Aorta (tissue), 5 donors: ENCODE results near the gene PTH2. TPM values are rescaled to one million over a fixed set of nuclear protein-coding genes. Genes with fewer than 3 reads are reported as not detected.

Source experiments
- ATAC-seq: fragments of 200-7000 bp; cut with Tn5 transposase; one replicate; pipeline ENCODE4 v1.9.1; 2022; ENCODE audit warnings: moderate library complexity; ENCODE audit not compliant: low FRiP score
- DNase-seq, 2 donors: peaks; one replicate each; pipeline ENCODE4 v3.0.0-alpha.2; 2020
- H3K27ac ChIP-seq, 2 donors: one replicate each; pipeline ENCODE4 v1.5.1; 2013; ENCODE audit warnings: low read length in 2 of 2, mild to moderate bottlenecking in 2 of 2, moderate library complexity in 2 of 2, control low read depth in 1 of 2, inconsistent platforms in 1 of 2, low read depth in 1 of 2
- H3K27me3 ChIP-seq, 2 donors: one replicate each; pipeline ENCODE4 v1.6.1; 2013; ENCODE audit warnings: control low read depth in 1 of 2, low read length in 1 of 2, mild to moderate bottlenecking in 1 of 2, moderate library complexity in 1 of 2; ENCODE audit not compliant: insufficient read depth in 2 of 2, control insufficient read depth in 1 of 2
- H3K36me3 ChIP-seq, 2 donors: one replicate each; pipeline ENCODE4 v1.6.1; 2013; ENCODE audit warnings: control low read depth in 1 of 2, low read length in 1 of 2, mild to moderate bottlenecking in 1 of 2; ENCODE audit not compliant: insufficient read depth in 2 of 2, control insufficient read depth in 1 of 2
- H3K4me1 ChIP-seq, 2 donors: one replicate each; pipeline ENCODE4 v1.6.1; 2013; ENCODE audit warnings: low read length in 2 of 2, control low read depth in 1 of 2, mild to moderate bottlenecking in 1 of 2, moderate library complexity in 1 of 2; ENCODE audit not compliant: insufficient read depth in 2 of 2, control insufficient read depth in 1 of 2
- H3K4me3 ChIP-seq, 2 donors: one replicate each; pipeline ENCODE4 v1.5.1; 2013; ENCODE audit warnings: low read length in 2 of 2, control low read depth in 1 of 2, mild to moderate bottlenecking in 1 of 2
- H3K9me3 ChIP-seq: one replicate; pipeline ENCODE4 v1.6.1; 2013; ENCODE audit warnings: mild to moderate bottlenecking, low read length; ENCODE audit not compliant: control insufficient read depth
- WGBS, 2 donors: extraction: QIAGEN DNeasy Blood & Tissue Kit; methylation state at CpG; one replicate each; pipeline ENCODE4 v1.1.7; 2013; 5-methylcytosine and 5-hydroxymethylcytosine counted together
- intact Hi-C, 2 donors: fragments of 100-400 bp; cut with DNase I; formaldehyde crosslinking; loops; one replicate each; pipeline versions ENCODE4 v1.14.2 to v1.15.0; 2022
- polyA plus RNA-seq, 2 donors: library from polyadenylated mRNA; stranded (reverse); fragments of 200-250 nt; gene quantifications; one replicate each; pipeline ENCODE4 v1.2.3, GENCODE V29; 2013
- total RNA-seq, 2 donors: library from RNA; stranded (reverse); fragmentation: NEBNext Ultra II Directional; extraction: Animal tissue kit (Norgen Biotek cat#: 25700); gene quantifications; one replicate each; pipeline ENCODE4 v1.2.1, GENCODE V29; 2021
- donor health status: healthy with polysubstance abuse.
- donor health status: Bipolar disorder and iron deficiency.
- donor health status: DM: no; HTN: no; CAD: no.
- donor health status: DM: no; HTN: no; CAD: no.
- donor health status: DM: yes; HTN: yes; CAD: no.

Gene PTH2
- total and polyA plus RNA-seq, 4 donors, result not detected

DNA sequence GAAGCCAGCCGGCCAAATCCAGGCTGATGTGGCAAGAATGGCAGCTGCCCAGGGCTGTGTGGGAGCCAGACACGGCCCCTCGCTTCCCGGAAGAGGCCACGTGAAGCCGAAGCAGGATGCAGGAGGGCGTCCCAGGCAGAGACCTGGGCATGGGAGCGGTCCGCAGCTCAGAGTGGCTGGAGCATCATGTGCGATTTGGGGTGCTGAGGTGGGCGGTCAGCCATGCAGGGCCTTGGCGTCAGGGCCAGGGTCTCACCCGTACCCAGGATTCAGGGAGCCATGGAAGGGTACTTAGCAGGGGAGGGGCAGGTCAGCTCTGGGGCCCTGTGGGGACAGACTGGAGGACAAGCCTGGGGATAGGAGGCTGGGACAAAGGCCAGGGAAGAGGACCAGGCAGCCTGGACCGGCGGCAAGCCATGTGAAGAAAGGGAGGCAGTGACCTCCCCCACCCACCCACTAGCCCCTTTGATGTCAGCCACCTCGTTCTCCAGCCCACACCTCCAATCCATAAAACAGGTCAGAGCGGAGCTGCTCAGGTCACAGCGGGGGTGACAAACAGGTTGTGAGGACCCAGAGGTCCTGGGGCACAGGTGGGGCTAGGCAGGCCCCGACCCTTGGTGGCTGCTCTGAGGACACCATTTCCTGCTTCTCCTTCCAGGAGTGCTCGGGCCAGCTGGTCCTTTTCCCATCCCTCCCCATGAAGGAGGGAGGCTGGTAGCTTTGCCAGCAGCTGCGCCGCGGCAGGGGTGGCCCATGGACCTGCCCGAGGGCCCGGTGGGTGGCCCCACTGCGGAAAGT is 32.9 kb downstream of the PTH2 start:
- intact Hi-C loops, result loop anchor here in 1 of 2 donors (2.0 to 10.0 kb wide), 2 partner anchors 52 to 154 kb away; no protein-coding TSS in a partner anchor
- no peaks in the 10 kb centered on the region for H3K27me3 ChIP-seq
- H3K9me3 ChIP-seq, result no peaks in the 10 kb centered on the region
- DNase-seq (no peak), ATAC-seq (no peak)
- no peak overlapping the region for H3K4me3 ChIP-seq
- no peaks in the 10 kb centered on the region for H3K36me3 ChIP-seq
- WGBS, 2 donors, result 59 to 62% methylated on average over 26 of the region's 26 CpGs
- H3K4me1 ChIP-seq, result no peaks in the 10 kb centered on the region
- no peak overlapping the region for H3K27ac ChIP-seq

DNA sequence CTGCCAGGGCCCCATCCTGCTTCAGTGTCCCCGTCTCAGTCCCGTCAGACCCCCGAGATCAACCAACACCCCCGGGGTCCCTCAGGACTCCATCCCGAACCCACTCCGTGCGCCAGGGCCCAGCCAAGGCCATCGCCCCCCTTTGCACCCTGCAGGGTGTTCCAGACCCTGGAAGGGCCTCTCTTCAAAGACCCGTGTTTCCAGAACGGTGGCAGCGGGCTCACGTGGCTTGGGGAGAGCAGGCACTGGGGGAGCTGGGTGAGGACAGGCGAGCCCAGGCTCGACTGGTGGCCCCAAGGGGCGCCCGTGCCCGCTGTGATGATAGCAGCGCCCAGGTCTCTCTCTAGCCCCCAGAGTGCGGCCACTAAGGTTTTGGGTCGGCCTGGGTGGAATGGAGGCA is 33.8 kb downstream of the PTH2 start:
- Histone ChIP-seq H3K27me3 (no peaks in the 10 kb centered on the region), H3K4me3 (no peak overlapping the region), H3K9me3 (no peaks in the 10 kb centered on the region), H3K36me3 (no peaks in the 10 kb centered on the region), H3K27ac (no peak overlapping the region), H3K4me1 (no peaks in the 10 kb centered on the region)
- DNase-seq, result no peak
- intact Hi-C loops, result no loop called here
- 84 to 86% methylated on average over 20 of the region's 20 CpGs for WGBS, 2 donors
- no peak for ATAC-seq

DNA sequence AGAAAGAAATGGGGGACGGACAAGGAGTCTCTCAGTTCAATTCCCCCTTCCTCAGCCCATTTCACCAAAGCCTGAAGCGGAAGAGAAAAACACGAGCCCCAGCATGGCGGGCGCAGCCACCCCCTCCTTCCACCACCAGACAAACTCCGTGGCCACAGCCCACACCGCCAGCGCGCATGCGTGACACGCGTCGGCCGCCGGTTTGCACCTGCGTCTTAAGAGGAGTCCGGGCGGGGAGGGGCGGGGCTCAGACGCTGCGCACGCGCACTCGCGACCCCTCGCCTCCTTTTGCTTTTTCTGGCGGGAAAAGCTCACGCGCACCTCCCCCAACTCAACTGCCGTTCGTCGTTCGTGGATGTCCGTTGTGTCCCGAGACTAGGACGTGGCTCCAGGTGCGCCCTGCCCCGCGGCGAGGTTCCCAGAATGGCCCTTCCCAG is 35.3 kb downstream of the PTH2 start, which contains the start of gene KASH5:
TSS of gene KASH5 (plus strand) at position 314 of the 437 bp plus-strand sequence. CDS start 2,635 bp downstream, outside the sequence.
- intact Hi-C loops, result no loop called here
- H3K9me3 ChIP-seq, result no peaks in the 10 kb centered on the region
- no peak within 1 kb of the TSS for H3K27ac ChIP-seq
- H3K27me3 ChIP-seq, result no peaks in the 10 kb centered on the region
- 35 to 57% methylated on average over 39 to 40 of the region's 40 CpGs for WGBS, 2 donors
- H3K4me1 ChIP-seq, result no peaks in the 10 kb centered on the region
- peak; percentile 90 to 92 for DNase-seq
- no peaks in the 10 kb centered on the region for H3K36me3 ChIP-seq
- no peak within 1 kb of the TSS for H3K4me3 ChIP-seq
- ATAC-seq, result peak; percentile 77

- 40 to 46% methylated on average over 1 of the region's 1 CpG for WGBS, 2 donors
- intact Hi-C loops, result no loop called here
- Histone ChIP-seq H3K9me3 (peaks cover 4% of the 10 kb centered on the region), H3K4me1 (no peaks in the 10 kb centered on the region), H3K27me3 (no peaks in the 10 kb centered on the region), H3K36me3 (no peaks in the 10 kb centered on the region), H3K4me3 (no peak overlapping the region), H3K27ac (no peak overlapping the region)
- ATAC-seq, result no peak
- no peak for DNase-seq
Observed at GRCh38 chr19:49383599-49383998, 39.6 kb downstream of the PTH2 start.

GRCh38 chr19:49382639-49383038 is 40.6 kb downstream of the PTH2 start:
- ATAC-seq (no peak), DNase-seq (no peak)
- Histone ChIP-seq H3K36me3 (no peaks in the 10 kb centered on the region), H3K4me1 (no peaks in the 10 kb centered on the region), H3K27me3 (no peaks in the 10 kb centered on the region), H3K27ac (no peak overlapping the region), H3K9me3 (peaks cover 4% of the 10 kb centered on the region), H3K4me3 (no peak overlapping the region)
- 85 to 90% methylated on average over 5 of the region's 5 CpGs for WGBS, 2 donors
- intact Hi-C loops, result no loop called here

DNA sequence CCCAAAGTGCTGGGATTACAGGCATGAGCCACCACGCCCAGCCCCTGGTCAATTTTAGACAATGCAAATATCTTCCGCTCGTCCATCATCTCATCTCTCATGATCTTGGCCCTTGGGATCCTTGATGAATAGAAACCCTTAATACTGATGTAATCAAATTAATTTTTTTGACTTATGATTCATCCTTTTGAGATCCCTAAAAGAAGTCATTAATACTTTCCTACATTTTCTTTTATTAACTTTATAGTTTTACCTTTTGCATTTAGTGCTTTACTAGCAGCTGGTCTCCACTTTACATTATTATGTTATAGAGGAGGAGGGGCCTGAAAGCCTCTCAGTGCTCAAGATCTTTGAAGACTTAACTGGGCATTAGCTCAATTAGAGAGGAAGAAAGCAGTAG is 42.9 kb downstream of the PTH2 start:
- no peak overlapping the region for H3K27ac ChIP-seq
- no peak for ATAC-seq
- no peak overlapping the region for H3K4me3 ChIP-seq
- no peaks in the 10 kb centered on the region for H3K27me3 ChIP-seq
- no peaks in the 10 kb centered on the region for H3K36me3 ChIP-seq
- intact Hi-C loops, result no loop called here
- no peaks in the 10 kb centered on the region for H3K4me1 ChIP-seq
- no peak for DNase-seq
- H3K9me3 ChIP-seq, result peaks cover 4% of the 10 kb centered on the region
- WGBS, 2 donors, result 91 to 92% methylated on average over 3 of the region's 3 CpGs

- intact Hi-C loops, result no loop called here
- 72 to 79% methylated on average over 3 of the region's 3 CpGs for WGBS, 2 donors
- H3K27me3 ChIP-seq, result no peaks in the 10 kb centered on the region
- no peaks in the 10 kb centered on the region for H3K4me1 ChIP-seq
- DNase-seq (no peak), ATAC-seq (no peak)
- H3K4me3 ChIP-seq, result no peak overlapping the region
- H3K9me3 ChIP-seq, result peaks cover 4% of the 10 kb centered on the region
- H3K36me3 ChIP-seq, result no peaks in the 10 kb centered on the region
- H3K27ac ChIP-seq, result no peak overlapping the region
Observed at GRCh38 chr19:49378512-49378911, 44.7 kb downstream of the PTH2 start.

DNA sequence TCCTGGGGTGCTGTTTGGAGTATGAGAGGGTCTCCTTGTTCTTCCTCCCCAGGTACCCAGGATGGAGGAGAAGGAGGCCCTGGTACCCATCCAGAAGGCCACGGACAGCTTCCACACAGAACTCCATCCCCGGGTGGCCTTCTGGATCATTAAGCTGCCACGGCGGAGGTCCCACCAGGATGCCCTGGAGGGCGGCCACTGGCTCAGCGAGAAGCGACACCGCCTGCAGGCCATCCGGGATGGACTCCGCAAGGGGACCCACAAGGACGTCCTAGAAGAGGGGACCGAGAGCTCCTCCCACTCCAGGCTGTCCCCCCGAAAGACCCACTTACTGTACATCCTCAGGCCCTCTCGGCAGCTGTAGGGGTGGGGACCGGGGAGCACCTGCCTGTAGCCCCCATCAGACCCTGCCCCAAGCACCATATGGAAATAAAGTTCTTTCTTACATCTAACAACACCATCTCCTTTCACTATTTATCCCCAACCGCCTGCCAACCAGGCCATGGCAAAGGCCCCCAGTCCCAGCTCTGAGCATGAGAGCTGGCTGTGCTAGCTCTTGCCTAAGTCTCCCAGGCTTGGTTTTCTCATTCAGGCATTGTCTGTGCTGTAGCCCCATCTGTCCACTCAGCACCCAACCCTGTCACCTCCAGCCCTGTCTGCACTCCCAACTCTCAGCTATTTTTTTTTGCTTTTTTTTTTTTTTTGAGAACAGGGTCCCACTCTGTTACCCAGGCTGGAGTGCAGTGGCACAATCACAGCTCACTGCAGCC is 48.4 kb downstream of the PTH2 start:
- no peak for ATAC-seq
- Histone ChIP-seq H3K4me1 (no peaks in the 10 kb centered on the region), H3K4me3 (no peak overlapping the region), H3K27ac (no peak overlapping the region), H3K36me3 (no peaks in the 10 kb centered on the region), H3K27me3 (no peaks in the 10 kb centered on the region), H3K9me3 (peaks cover 7% of the 10 kb centered on the region)
- WGBS, 2 donors, result 86 to 92% methylated on average over 16 of the region's 16 CpGs
- no peak for DNase-seq
- intact Hi-C loops, result no loop called here
